ENCODE data around the gene GBP1.

Gene GBP1

GRCh38 chr1:89044970-89045721 is 19.9 kb downstream of the GBP1 start:
- TF ChIP-seq CTCF (IDR thresholded peaks at IDR 0.05; ENCODE audit: low read depth, low read length, missing control alignments): no peak
- no peak for DNase-seq (ENCODE audit: extremely low read depth, low read depth)
- no peak overlapping the region for H3K4me3 ChIP-seq (replicated peaks; ENCODE audit: low read depth, low read length)

- no peak for TF ChIP-seq CTCF (IDR thresholded peaks at IDR 0.05; ENCODE audit: low read depth, low read length, missing control alignments)
- no peak for DNase-seq (ENCODE audit: extremely low read depth, low read depth)
- no peak overlapping the region for H3K4me3 ChIP-seq (replicated peaks; ENCODE audit: low read depth, low read length)
Measured at GRCh38 chr1:89043940-89044339, 21.1 kb downstream of the GBP1 start.

- no peak overlapping the region for H3K4me3 ChIP-seq (replicated peaks; ENCODE audit: low read depth, low read length)
- TF ChIP-seq CTCF (IDR thresholded peaks at IDR 0.05; ENCODE audit: low read depth, low read length, missing control alignments): no peak
- no peak for DNase-seq (ENCODE audit: extremely low read depth, low read depth)
Measured at GRCh38 chr1:89042491-89042890, 22.5 kb downstream of the GBP1 start.

- no peak for TF ChIP-seq CTCF (IDR thresholded peaks at IDR 0.05; ENCODE audit: low read depth, low read length, missing control alignments)
- DNase-seq (ENCODE audit: extremely low read depth, low read depth): no peak
- H3K4me3 ChIP-seq (replicated peaks; ENCODE audit: low read depth, low read length): no peak overlapping the region
Measured at GRCh38 chr1:89041721-89042120, 23.3 kb downstream of the GBP1 start.

GRCh38 chr1:89041119-89041641 is 23.8 kb downstream of the GBP1 start:
- DNase-seq (ENCODE audit: extremely low read depth, low read depth): no peak
- H3K4me3 ChIP-seq (replicated peaks; ENCODE audit: low read depth, low read length): no peak overlapping the region
- no peak for TF ChIP-seq CTCF (IDR thresholded peaks at IDR 0.05; ENCODE audit: low read depth, low read length, missing control alignments)

- no peak for DNase-seq (ENCODE audit: extremely low read depth, low read depth)
- TF ChIP-seq CTCF (IDR thresholded peaks at IDR 0.05; ENCODE audit: low read depth, low read length, missing control alignments): no peak
- no peak overlapping the region for H3K4me3 ChIP-seq (replicated peaks; ENCODE audit: low read depth, low read length)
Measured at GRCh38 chr1:89040315-89040626, 24.7 kb downstream of the GBP1 start.

- TF ChIP-seq CTCF (IDR thresholded peaks at IDR 0.05; ENCODE audit: low read depth, low read length, missing control alignments): no peak
- H3K4me3 ChIP-seq (replicated peaks; ENCODE audit: low read depth, low read length): no peak overlapping the region
- DNase-seq (ENCODE audit: extremely low read depth, low read depth): no peak
Measured at GRCh38 chr1:89037186-89037585, 27.8 kb downstream of the GBP1 start.
